Raji (cell line): Measurements from ENCODE around the gene MED9.

ENCODE experiments used
- POLR2A ChIP-seq: IDR thresholded peaks from 2 replicates; pipeline ENCODE4 v1.6.1; 2011; ENCODE audit warnings: low read depth, low read length, control low read depth; ENCODE audit not compliant: insufficient read depth

Gene MED9

DNA sequence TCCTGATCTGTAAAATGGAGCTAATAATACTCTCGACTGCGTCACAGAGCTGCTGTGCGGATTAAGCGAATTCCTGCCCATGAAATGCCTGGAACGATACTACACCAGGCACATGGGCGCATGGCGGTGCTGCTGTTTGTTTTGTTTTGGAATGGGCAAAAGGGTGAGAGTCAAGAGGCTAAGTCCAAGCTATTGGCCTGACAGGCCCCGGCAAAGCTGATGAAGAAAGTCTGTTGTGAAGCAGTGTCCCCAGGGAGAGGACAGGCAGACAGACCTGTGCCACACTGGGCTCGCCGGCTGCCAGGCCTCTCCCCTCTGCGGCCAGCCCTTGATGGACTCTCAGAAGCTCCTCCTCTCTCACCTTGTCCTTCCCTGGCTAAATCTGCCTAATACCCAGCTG lies 50.7 kb downstream of the MED9 start:
- no peak for TF ChIP-seq POLR2A

DNA sequence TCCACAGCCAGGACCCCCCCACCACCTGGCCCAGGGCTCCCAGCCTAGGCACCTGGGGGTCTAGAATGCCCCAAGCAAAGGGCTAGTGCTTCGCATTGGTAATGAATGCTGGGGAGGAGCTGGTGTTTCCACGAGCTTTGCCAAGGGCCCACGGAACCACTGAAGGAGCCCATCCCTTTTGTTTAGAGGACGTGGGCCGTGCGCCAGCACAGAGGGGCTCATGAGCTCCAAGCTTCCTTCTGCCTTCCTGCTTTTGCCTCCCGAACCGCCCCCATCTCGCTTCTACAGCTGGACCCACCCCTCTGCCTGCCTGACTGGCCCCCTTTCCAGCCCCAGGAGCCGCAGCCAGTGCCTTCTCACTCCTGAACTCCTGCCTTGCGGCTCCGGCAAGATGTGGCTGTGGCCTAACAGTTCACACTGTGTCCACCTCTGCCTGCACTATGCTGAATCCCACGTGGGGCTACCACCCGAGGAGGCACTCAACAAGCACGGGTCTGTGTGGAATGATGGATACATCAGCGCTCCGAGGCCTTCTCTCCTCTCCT lies 51.2 kb downstream of the MED9 start:
- TF ChIP-seq POLR2A, result no peak

DNA sequence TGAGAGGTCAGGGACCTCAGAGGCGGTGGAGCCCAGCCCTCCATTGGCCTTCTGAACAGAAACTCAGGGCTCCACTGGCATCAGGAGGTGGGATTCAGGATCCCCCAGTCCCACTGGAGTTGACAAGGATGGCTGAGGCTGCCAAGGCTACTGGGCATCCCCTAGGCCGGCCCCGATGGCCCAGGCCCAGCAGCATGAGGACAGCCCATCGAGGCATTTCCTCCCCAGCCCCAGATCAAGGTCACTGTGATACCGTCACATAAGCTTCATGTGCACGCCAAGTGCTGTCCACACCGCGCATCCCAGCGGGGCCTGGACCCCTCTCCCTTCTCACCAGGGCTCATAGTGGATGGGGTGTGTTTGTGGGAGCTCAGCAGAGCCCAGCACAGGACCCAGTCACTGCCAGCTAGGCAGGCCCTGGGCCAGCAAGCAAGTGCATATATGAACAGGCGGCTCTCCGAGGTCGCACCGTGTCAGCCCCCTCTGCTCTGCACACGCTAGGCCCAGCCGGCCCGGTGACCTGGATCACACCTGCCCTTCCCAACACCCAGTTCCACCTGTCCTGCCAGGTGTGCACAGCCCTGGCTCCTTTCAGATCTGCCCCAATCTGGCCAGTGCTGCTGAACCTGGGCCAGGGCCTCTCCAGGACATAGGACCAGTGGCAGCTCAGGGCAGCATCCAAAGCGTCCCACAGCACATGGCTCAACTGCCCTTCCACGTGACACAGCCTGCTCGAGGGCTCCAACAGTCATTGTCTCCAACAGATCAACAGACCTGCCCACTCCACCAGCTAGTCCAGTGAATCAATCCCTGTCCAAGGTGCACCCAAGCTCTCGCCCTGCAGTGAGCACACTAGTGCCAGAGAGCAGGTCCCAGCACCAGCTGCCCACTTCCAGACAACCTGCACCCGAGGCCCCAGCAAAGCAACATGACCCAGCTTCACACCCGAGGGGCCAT lies 52.2 kb downstream of the MED9 start:
- no peak for TF ChIP-seq POLR2A

DNA sequence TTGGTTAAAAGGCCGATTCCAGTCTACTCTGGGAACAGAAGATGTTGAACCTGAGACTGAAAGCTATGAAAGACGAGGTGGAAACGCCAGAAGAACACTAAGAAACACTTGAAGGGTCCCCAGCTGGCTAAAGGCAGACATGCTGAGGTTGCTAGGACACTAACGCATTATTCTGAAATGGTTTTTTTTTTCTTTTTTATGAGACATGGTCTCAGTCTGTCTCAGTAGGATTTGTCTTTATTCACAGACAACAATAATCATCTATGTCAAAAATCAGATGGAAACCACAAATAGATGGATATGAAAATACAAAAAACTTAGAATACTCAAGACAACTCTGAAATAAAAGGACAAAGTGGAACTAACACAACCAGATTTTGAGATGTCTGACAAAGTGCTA lies 54.4 kb downstream of the MED9 start:
- TF ChIP-seq POLR2A, result no peak

DNA sequence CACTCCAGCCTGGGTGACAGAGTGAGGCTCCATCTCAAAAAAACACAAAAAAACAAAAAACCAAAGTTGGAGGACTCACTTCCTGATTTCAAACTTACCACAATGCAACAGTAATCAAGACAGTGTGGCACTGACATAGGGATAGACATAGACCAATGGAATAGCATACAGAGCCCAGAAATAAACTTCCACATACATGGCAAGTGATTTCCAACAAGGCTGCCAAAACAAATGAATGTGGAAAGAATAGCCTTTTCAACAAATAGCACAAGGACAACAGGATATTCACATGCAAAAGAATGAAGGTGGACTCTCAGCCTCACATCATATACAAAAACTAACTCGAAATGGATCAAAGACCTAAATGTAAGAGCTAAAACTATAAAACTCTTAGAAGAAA lies 56.2 kb downstream of the MED9 start:
- no peak for TF ChIP-seq POLR2A

DNA sequence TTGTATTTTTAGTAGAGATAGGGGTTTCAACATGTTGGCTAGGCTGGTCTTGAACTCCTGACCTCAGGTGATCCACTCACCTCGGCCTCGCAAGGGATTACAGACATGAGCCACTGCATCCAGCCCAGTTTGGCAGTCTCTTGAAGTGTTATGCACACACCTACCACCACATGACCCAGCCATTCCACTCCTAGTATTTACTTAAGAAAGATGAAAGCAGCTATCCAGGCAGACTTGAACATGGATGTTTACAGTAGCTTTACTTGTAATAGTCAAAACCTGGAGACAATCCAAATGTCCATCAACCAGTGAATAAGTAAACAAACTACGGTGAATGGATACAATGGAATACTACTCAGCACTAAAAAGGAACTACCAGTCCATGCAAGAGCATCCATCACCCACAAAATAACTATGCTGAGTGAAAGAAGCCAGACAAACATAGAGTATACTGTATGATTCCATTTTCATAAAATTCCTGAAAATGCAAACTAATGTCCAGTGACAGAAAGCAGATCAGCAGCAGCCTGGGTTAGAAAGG lies 57.2 kb downstream of the MED9 start:
- no peak for TF ChIP-seq POLR2A

DNA sequence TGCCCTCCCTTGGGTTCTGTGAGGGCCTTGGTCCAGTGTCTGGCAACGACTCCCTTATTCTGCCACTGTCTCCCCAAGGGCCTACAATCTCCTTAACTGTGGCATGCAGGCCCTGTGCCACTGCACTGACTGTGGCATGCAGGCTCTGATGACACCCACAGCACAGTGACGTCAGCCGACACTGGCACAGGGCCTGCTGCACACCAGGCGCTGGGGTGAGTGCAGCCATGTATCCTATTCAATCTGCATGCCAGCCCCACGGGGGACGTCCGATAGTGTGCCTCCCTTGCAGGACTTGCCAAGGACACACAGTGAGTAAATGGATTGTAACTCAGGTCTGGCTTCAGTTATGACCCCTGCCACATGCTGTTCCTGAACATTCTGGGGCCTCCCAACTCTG lies 59.2 kb downstream of the MED9 start:
- no peak for TF ChIP-seq POLR2A

DNA sequence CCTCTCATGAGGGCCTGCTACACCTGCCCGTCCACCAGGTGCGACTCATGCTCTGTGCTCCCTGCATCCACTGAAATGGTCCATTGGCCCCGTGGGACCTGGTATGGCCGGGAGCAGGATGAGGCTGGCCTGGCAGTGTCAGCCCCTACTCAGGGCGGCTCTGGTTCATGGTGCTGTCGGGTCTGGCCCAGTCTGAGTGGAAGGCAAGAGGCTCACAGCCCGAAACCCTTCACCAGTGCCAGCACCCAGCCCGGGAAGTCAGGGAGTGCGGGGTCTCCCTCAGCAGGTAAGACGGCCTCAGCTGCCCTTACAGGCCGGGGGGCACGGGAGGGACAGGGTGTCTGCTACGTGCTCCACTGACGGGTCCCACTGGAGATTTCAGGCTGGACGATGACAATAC lies 59.9 kb downstream of the MED9 start:
- no peak for TF ChIP-seq POLR2A

DNA sequence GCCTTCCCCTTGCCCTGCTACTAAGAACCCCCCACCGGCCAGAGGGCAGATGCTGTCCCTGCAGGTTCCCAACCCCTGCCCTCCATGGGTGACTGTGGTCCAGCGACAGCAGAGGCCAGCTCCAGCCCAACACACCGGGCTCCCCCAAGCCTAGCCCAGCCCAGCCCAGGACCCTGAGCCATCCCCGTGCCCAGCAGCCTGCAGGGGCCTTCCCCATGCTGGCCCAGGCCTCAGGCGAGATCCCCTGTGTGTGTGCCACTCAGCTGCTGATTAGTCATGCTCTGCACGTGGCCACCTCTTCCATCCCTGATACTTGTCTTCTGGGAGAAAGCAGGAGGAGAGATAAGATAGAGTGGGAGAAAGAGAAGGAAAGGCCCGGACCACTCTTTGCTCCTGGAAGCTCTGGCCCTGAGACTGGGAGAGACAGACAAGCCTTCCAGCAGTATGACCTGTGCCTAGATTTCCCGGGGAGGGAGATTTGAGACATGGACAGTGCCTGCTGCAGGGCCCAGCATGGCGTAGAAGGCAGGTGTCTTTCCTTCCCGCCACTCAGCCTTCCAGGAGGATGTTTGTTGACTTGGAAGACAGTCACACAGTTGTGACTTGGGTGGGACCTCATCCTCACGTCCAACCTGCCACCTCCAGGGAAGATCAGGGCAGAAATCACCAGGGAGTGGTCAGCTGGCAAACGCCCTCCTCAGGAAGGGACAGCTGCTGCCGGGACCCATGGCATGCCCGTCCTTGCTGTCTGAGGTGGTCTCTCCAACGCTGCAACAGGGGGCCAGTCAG lies 60.7 kb downstream of the MED9 start:
- TF ChIP-seq POLR2A, result no peak

DNA sequence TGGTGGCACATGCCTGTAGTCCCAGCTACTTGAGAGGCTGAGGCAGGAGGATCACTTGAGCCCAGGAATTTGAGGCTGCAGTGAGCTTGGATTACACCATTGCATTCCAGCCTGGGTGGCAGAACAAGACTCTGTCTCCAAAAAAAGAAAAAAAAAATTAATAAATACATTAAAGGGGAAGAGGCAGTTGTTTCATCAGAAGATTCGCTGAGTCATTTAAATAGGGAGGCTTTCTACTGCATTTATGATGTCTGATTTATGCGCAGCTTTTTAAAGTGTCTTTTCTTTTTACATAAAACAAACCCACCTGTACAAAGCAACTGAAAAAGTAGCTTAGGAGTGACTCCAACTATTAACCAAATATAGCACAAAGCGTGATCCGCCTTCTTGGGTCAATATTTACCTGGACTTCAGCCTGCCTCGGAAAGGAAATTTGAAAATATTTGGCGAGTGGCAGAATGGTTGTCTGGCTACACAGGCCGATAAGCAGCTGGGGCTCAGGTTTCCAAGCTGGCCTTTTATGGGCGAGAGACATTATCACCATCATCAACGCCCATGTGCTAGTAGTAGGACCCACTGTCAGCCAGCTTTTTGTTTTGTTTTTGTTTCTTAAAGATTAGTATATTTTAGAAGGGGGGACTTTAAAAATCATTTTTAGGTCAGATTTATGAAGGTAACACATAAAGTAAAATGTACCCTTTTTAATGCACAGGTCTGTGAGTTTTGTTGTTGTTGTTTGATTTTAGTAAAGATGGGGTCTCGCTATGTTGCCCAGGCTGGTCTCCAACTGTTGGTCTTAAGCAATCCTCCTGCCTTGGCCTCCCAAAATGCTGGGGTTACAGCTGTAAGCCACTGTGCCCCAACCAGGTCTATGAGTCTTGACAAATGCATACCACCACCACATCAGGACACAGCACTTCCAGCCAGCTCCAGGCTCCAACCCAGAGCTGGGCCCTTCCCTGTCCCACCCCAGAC lies 61.9 kb downstream of the MED9 start:
- no peak for TF ChIP-seq POLR2A

DNA sequence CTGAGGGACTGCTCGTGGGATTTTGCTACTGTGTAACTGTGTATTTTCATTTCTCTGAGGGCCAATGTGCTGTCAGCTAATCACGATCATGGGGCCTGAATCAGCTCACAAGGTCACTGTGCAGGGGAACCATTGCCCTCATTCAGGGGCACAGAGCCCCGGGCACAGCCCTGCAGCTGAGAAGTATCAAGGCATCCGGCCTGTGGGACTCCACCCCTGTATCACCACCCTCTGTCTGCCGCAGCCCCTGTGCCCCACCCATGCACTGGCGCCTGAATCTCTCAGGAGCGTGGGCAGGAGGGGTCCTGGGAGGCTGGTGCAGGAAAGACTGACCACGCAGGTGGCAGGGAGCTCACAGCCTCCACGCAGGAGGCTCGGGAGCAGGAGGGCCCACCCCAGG lies 62.8 kb downstream of the MED9 start:
- no peak for TF ChIP-seq POLR2A

DNA sequence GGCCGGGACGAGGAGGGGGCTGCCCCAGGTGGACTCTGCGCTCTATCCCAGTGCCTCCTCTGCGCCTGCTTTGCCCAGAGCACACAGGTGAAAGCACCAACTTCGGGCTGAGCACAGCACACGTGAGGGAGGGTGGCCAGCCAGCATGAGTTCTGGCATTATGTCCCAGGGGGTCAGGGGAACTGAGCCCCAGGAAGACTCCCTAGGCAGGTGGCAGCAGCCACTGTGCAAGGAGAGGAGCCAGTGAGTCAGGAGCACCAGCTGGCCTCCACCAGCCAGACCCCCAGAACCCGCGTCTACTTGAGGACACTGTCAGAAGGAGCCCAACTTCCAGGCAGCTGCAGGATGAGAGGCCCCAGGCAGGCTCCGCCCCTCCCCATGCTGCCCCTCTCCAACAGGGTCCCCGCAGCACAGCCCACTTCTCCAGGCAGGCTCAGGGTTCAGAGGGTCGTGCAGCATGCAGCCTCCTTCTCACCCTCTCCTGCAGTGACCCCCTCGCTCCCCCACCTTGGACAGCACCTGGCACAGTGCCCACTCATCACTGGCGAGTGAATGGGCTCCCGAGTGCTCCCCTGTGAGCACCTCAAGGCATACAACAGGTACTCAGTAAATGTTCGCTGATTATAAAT lies 63.6 kb downstream of the MED9 start:
- TF ChIP-seq POLR2A, result no peak

DNA sequence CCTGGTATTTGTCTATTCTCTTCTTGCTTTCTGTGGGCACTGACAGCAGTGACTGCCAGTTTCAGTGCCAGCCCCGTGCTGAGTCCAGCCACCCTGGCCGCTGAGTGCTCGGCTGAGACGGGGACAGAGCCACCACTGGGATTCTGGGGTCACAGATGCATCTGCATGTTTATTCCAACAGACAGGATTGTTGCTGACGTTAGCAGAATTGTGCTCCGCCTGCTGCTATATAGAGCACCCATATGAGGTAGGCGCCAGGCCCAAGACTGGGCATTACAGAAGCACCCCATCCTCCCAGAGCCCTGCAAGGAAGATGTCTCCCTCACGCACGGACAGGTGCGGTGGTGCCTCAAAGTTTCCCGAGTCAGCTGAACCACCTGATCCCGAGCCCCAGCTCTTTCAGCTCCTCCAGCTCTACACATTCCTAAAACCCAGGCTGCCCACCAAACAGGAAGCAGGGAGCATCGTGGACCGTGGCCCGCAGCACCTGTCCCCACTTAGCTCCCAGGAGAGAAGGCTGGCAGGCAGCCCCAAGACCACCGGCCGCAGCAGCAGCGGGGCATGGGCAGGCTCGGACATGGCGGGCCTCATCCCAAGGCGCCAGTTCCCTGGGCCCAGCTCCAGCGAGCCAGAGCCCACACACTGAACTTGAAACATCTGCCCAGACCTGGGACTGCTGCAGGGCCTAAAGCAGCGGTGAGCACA lies 64.3 kb downstream of the MED9 start:
- TF ChIP-seq POLR2A, result no peak
